ENCODE results near the gene COL5A1.

COL5A1 gene

GRCh38 chr9:134804871-134805270 is 163.3 kb downstream of the COL5A1 start:
- no peak for TF ChIP-seq NFIC (IDR thresholded peaks at IDR 0.05)

GRCh38 chr9:134807716-134808446 is 166.3 kb downstream of the COL5A1 start:
- TF ChIP-seq TAF1 (IDR thresholded peaks at IDR 0.05; ENCODE audit: low read depth) (no peak), EGR1 (IDR thresholded peaks at IDR 0.05) (no peak), TEAD4 (IDR thresholded peaks at IDR 0.05) (no peak), RAD21 (IDR thresholded peaks at IDR 0.05; ENCODE audit: low read depth) (no peak), USF1 (IDR thresholded peaks at IDR 0.05) (no peak), MAX (IDR thresholded peaks at IDR 0.05) (no peak), FOXM1 (IDR thresholded peaks at IDR 0.05; ENCODE audit: borderline replicate concordance, low read depth) (no peak), CEBPB (IDR thresholded peaks at IDR 0.05) (no peak), CREB1 (IDR thresholded peaks at IDR 0.05; ENCODE audit: low read depth) (no peak), REST (IDR thresholded peaks at IDR 0.05; ENCODE audit: low read depth) (no peak), NFIC (IDR thresholded peaks at IDR 0.05) (no peak), TCF12 (IDR thresholded peaks at IDR 0.05; ENCODE audit: low read depth) (no peak), EP300 (IDR thresholded peaks at IDR 0.05; ENCODE audit: borderline replicate concordance) (no peak), ZBTB7A (IDR thresholded peaks at IDR 0.05; ENCODE audit: low read depth) (no peak), YY1 (IDR thresholded peaks at IDR 0.05; ENCODE audit: low read depth) (no peak)

- TF ChIP-seq EP300 (IDR thresholded peaks at IDR 0.05; ENCODE audit: borderline replicate concordance), result no peak
- no peak for TF ChIP-seq YY1 (IDR thresholded peaks at IDR 0.05; ENCODE audit: low read depth)
- TF ChIP-seq TEAD4 (IDR thresholded peaks at IDR 0.05), result no peak
- no peak for TF ChIP-seq FOXM1 (IDR thresholded peaks at IDR 0.05; ENCODE audit: borderline replicate concordance, low read depth)
- no peak for TF ChIP-seq CEBPB (IDR thresholded peaks at IDR 0.05)
- TF ChIP-seq RAD21 (IDR thresholded peaks at IDR 0.05; ENCODE audit: low read depth), result no peak
- TF ChIP-seq NFIC (IDR thresholded peaks at IDR 0.05), result no peak
- no peak for TF ChIP-seq TAF1 (IDR thresholded peaks at IDR 0.05; ENCODE audit: low read depth)
- TF ChIP-seq TCF12 (IDR thresholded peaks at IDR 0.05; ENCODE audit: low read depth), result no peak
- no peak for TF ChIP-seq EGR1 (IDR thresholded peaks at IDR 0.05)
- TF ChIP-seq REST (IDR thresholded peaks at IDR 0.05; ENCODE audit: low read depth), result no peak
- no peak for TF ChIP-seq MAX (IDR thresholded peaks at IDR 0.05)
- no peak for TF ChIP-seq ZBTB7A (IDR thresholded peaks at IDR 0.05; ENCODE audit: low read depth)
- TF ChIP-seq CREB1 (IDR thresholded peaks at IDR 0.05; ENCODE audit: low read depth), result no peak
- TF ChIP-seq USF1 (IDR thresholded peaks at IDR 0.05), result no peak
These were observed 166.8 kb downstream of the COL5A1 start for GRCh38 chr9:134808447-134808792.

- TF ChIP-seq EP300 (IDR thresholded peaks at IDR 0.05; ENCODE audit: borderline replicate concordance) (no peak), NFIC (IDR thresholded peaks at IDR 0.05) (no peak), TAF1 (IDR thresholded peaks at IDR 0.05; ENCODE audit: low read depth) (no peak), USF1 (IDR thresholded peaks at IDR 0.05) (no peak), MAX (IDR thresholded peaks at IDR 0.05) (no peak), FOXM1 (IDR thresholded peaks at IDR 0.05; ENCODE audit: borderline replicate concordance, low read depth) (no peak), TCF12 (IDR thresholded peaks at IDR 0.05; ENCODE audit: low read depth) (no peak), CEBPB (IDR thresholded peaks at IDR 0.05) (no peak), ZBTB7A (IDR thresholded peaks at IDR 0.05; ENCODE audit: low read depth) (no peak)
These were observed 167.7 kb downstream of the COL5A1 start for GRCh38 chr9:134809292-134809691.

GRCh38 chr9:134809826-134810225 is 168.2 kb downstream of the COL5A1 start:
- TF ChIP-seq YY1 (IDR thresholded peaks at IDR 0.05; ENCODE audit: low read depth) (no peak), CREB1 (IDR thresholded peaks at IDR 0.05; ENCODE audit: low read depth) (no peak), REST (IDR thresholded peaks at IDR 0.05; ENCODE audit: low read depth) (no peak), ZBTB7A (IDR thresholded peaks at IDR 0.05; ENCODE audit: low read depth) (no peak), EGR1 (IDR thresholded peaks at IDR 0.05) (no peak), MAX (IDR thresholded peaks at IDR 0.05) (no peak), NFIC (IDR thresholded peaks at IDR 0.05) (no peak), TCF12 (IDR thresholded peaks at IDR 0.05; ENCODE audit: low read depth) (no peak), EP300 (IDR thresholded peaks at IDR 0.05; ENCODE audit: borderline replicate concordance) (no peak), USF1 (IDR thresholded peaks at IDR 0.05) (no peak), CEBPB (IDR thresholded peaks at IDR 0.05) (no peak), FOXM1 (IDR thresholded peaks at IDR 0.05; ENCODE audit: borderline replicate concordance, low read depth) (no peak), RAD21 (IDR thresholded peaks at IDR 0.05; ENCODE audit: low read depth) (no peak), TEAD4 (IDR thresholded peaks at IDR 0.05) (no peak), TAF1 (IDR thresholded peaks at IDR 0.05; ENCODE audit: low read depth) (no peak)

Data from Ishikawa (cell line).